Stimulated activated effector memory CD8-positive, alpha-beta T cell treated with anti-CD3 and anti-CD28 coated beads, Interleukin-12 subunit alpha, Interleukin-12 subunit beta, amount 100 ng/mL, for 72 hours (primary cell): Measurements from ENCODE around the gene TMEM238L.
"Not testable (repeated sequence)": the region's sequence is repeated elsewhere in the genome, so short reads cannot be mapped to it uniquely, and the experiment has no call there.

Experiments
- ATAC-seq: fragments of 150-1000 bp; cut with Tn5 transposase; 2 replicates; pipeline ENCODE4 v1.10.0; 2021
- DNase-seq, 2 donors: peaks; one replicate each; pipeline ENCODE4 v3.0.0; 2021 to 2022; ENCODE audit warnings: low spot score in 2 of 2
- H3K27ac Mint-ChIP-seq: one replicate; pipeline ENCODE4 v1.8.0; 2022; ENCODE audit warnings: mild to moderate bottlenecking, mixed read lengths
- H3K36me3 Mint-ChIP-seq: one replicate; pipeline ENCODE4 v1.8.0; 2022; ENCODE audit warnings: mild to moderate bottlenecking, mixed read lengths
- H3K4me1 Mint-ChIP-seq: one replicate; pipeline ENCODE4 v1.8.0; 2022; ENCODE audit warnings: mixed read lengths
- H3K4me3 Mint-ChIP-seq: one replicate; pipeline ENCODE4 v1.8.0; 2022; ENCODE audit warnings: mild to moderate bottlenecking, mixed read lengths
- H3K9me3 Mint-ChIP-seq: one replicate; pipeline ENCODE4 v1.8.0; 2022; ENCODE audit warnings: mixed read lengths

TMEM238L gene, protein sequence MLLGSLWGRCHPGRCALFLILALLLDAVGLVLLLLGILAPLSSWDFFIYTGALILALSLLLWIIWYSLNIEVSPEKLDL

DNA sequence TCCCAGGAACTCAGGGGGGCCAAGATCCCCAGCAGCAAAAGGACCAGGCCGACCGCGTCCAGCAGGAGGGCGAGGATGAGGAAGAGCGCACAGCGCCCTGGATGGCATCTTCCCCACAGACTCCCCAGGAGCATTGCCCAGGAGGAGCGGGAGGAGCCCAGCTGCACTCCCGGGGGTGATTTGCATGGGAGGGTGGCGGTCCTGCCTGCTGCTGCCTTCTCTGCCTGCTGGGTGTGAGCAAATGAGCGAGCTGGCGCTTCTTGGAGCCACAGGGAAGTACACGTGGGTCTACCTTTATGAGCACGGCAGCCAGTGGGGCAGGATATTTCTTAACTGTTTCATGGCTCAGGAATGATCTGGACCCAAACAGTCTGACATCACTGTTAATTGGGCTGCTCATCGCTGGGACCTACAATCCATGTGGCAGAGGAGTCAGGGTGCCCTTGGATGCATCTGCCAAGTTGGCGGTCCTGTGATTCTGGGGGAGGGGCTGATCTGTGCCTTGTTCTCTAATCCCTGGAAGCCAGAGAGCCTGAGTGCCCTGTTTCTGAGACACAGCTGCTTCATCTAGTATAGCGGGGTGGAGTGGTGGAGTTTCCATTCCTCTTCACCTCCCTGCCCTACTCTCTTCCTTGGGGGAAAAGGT is at the start of gene TMEM238L:
Gene TMEM238L, minus strand, starts transcription at position 270 of the 646 bp plus-strand sequence. Its CDS starts 136 bp downstream, at position 134.
- H3K4me3 Mint-ChIP-seq = no peak within 1 kb of the TSS
- ATAC-seq = no peak
- no peak within 1 kb of the TSS for H3K27ac Mint-ChIP-seq
- no peak for DNase-seq
- H3K36me3 Mint-ChIP-seq = no peaks in the 10 kb centered on the region
- no peaks in the 10 kb centered on the region for H3K9me3 Mint-ChIP-seq
- H3K4me1 Mint-ChIP-seq = no peaks in the 10 kb centered on the region

DNA sequence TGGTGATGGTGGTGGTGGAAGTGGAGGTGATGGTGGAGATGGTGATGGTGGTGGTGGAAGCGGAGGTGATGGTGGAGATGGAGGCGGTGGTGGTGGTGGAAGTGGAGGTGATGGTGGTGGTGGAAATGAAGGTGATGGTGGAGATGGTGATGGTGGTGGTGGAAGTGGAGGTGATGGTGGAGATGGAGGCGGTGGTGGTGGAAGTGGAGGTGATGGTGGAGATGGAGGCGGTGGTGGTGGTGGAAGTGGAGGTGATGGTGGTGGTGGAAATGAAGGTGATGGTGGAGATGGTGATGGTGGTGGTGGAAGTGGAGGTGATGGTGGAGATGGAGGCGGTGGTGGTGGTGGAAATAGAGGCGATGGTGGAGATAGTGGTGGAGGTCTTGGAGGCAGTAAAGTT is 42.7 kb upstream of the TMEM238L start:
- not testable (repeated sequence) for H3K27ac Mint-ChIP-seq, H3K9me3 Mint-ChIP-seq, H3K4me3 Mint-ChIP-seq, H3K36me3 Mint-ChIP-seq, ATAC-seq, DNase-seq
- H3K4me1 Mint-ChIP-seq = peaks cover 15% of the 10 kb centered on the region

DNA sequence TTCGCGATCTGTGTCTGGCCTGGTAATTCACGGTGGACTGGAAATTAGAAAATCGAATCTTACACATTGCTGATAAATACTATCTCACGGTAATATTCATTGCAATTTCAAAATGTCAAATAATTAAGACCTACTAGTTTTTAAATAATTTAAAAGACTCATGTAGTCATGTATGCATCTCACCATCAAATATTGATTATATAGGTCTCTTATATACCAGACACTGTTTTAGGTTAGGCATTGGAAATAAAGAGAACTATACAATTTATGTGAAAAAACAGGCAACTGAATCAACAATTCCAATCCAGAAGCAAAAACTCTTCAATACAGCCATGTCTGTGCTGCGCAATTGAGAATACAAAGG is 41.5 kb upstream of the TMEM238L start:
- Mint-ChIP-seq H3K4me1 (peaks cover 15% of the 10 kb centered on the region), H3K4me3 (peak overlapping the region; percentile 62), H3K9me3 (no peaks in the 10 kb centered on the region), H3K27ac (no peak overlapping the region), H3K36me3 (no peaks in the 10 kb centered on the region)
- DNase-seq (no peak), ATAC-seq (no peak)

DNA sequence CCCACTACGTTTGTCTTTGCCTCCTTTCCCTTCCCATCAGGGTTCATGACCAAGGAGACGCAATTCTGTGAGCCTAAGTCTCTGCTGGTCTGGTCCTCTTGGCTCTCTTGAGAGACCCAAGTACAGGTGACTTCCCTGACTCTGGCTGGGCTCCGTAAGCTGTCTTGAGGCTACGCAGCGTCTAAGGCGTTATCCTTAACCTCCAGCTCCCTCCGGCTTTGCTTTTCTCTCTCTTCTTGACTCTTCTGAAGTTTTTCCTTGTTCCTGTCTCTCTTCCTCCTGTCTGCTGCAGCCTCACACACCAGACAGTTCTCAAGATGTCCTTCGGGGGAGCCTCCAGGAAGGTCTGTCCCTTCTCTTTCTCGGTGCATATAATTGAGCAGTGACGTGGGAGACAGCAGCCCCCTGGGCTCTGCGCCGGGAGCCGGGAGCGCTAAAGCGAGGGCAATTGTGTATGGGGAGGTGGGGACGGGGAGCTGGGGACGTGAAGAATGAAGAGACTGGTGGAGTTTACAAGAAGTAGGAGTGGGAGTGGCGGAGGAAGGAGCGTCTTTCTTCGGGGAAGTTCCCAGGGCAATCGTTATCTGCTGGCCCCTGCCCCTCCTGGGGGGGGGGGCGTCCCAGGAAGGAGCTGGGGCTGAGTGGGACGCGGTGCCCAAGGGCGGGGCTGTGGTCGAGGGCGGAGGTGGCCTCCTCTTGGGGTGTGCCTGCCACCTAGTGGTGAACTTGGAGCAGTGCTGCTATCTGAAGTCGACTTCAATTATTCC is 40.9 kb upstream of the TMEM238L start:
- Mint-ChIP-seq H3K9me3 (no peaks in the 10 kb centered on the region), H3K4me3 (peak overlapping the region; percentile 62), H3K4me1 (peaks cover 15% of the 10 kb centered on the region), H3K27ac (no peak overlapping the region), H3K36me3 (no peaks in the 10 kb centered on the region)
- peak; percentile 81 for ATAC-seq
- peak; percentile 33 to 67 for DNase-seq

DNA sequence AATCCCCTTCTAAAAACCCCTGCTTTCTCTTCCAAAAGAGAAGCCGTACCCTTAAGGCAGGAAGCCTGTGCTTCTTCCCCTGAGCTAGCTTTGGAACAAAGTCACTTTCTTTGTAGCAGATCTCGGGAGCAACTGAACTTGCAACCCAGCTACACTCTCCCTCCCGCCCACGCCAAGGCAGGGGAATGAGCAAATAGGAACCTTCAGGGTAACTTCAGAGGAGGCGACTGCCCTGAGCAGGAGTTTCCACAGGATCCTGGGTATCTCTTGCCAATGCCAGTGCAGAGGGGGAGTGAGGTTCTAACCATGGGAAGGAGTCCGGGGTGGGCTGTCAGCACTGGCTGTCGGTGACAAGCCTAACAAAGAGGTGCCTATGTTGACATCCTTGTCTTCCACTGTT is 39.9 kb upstream of the TMEM238L start:
- Mint-ChIP-seq H3K27ac (no peak overlapping the region), H3K4me3 (no peak overlapping the region), H3K9me3 (no peaks in the 10 kb centered on the region), H3K36me3 (no peaks in the 10 kb centered on the region), H3K4me1 (peaks cover 15% of the 10 kb centered on the region)
- DNase-seq = no peak
- ATAC-seq = peak; percentile 5

DNA sequence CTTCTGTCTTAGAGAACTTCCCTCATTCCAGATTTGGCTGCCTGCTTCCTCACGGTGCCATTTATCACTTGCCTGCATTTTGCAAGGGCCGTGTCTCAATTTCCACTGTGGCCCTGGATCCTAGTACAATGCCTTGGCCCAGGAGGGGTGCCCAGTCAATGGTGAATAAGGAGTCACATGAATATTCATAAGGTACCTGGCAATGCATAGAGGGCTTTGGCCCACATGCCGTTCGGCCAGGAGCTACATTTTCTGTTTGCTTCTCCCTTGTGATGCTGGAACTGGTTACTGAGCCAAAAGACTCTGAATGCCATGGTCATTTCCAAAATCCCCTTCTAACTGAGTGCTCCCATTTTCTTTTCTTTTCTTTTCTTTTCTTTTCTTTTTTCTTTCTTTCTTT is 38.8 kb upstream of the TMEM238L start:
- Mint-ChIP-seq H3K4me3 (no peak overlapping the region), H3K36me3 (no peaks in the 10 kb centered on the region), H3K4me1 (peaks cover 15% of the 10 kb centered on the region), H3K9me3 (no peaks in the 10 kb centered on the region), H3K27ac (no peak overlapping the region)
- ATAC-seq = no peak
- DNase-seq = no peak

DNA sequence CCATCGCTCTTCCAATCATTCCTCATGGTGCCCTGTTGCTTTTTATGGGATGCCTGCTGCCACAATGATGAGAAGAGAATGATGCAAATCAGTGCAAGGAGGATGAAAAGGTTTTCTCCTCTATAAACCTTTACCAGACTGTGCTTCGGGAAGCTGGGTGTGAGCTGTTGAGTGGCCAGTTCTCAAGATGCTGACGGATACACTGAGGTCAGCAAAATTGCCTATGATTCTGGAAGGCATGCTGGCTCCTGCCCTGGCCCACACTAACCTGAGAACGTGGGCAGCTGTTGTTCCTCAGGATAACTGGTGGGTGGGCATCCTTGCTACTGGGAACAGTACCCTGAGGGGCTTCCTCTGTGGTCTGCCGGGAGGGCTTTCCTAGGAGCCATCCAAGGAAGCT is 34.8 kb upstream of the TMEM238L start:
- Mint-ChIP-seq H3K27ac (no peak overlapping the region), H3K4me3 (no peak overlapping the region), H3K4me1 (peaks cover 1% of the 10 kb centered on the region), H3K9me3 (no peaks in the 10 kb centered on the region), H3K36me3 (no peaks in the 10 kb centered on the region)
- no peak for ATAC-seq
- no peak for DNase-seq

DNA sequence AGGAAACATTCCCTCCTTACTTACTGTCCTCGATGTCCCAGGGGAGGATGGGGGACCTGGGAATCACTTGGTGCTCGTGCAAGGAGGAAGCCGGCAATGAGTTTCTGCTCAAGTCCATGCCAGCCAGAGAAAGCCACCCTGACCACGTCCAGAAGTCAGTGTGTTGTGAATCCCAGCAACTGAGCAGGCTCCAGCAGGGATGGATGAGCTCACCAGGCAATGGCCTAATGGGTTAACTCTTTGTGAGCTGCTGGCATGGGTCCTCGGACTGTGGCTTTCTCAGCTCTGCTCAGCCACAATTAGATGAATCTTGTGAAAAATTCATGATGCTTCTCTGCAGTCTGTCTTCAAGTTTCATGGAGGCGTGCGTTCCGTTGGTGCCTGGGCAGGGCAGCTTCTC is 34.0 kb upstream of the TMEM238L start, which contains the start of gene PIRT:
Gene PIRT, minus strand, starts transcription at position 167 of the 400 bp plus-strand sequence. CDS start 12,442 bp downstream, outside the sequence.
- Mint-ChIP-seq H3K4me1 (no peaks in the 10 kb centered on the region), H3K36me3 (no peaks in the 10 kb centered on the region), H3K4me3 (no peak within 1 kb of the TSS), H3K27ac (no peak within 1 kb of the TSS), H3K9me3 (no peaks in the 10 kb centered on the region)
- ATAC-seq (no peak), DNase-seq (no peak)

DNA sequence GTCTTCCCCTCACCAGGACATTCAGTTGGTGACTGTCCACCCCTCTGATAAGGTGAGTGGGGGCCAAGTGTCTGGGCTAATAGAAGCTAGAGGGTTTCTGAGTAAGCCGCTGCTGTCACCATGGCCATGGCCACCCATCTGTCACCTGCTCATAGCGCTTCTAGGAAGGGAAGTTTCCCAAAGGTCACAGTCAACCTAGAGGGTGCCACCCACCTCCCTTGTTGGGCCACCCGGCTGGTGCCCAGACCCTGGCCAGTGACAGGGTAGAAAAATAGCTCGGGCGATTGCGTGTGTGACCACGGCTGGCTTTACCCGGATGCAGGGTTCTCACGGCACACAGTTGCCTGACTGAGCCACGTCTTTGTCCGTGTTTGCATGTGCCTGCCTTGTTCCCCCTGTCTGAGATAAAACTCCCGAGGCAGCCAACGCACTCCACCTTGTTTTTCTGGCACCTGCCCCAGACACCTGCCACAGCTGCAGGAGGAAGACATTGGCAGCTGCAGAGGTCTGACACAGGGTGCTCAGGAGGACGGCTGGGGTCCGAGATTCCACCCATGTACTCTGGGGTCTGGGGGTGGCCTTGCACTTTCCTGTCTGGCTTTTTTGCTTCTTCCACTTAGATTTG is 33.2 kb upstream of the TMEM238L start:
- H3K36me3 Mint-ChIP-seq = no peaks in the 10 kb centered on the region
- no peaks in the 10 kb centered on the region for H3K9me3 Mint-ChIP-seq
- no peaks in the 10 kb centered on the region for H3K4me1 Mint-ChIP-seq
- no peak overlapping the region for H3K4me3 Mint-ChIP-seq
- H3K27ac Mint-ChIP-seq = no peak overlapping the region
- ATAC-seq = no peak
- no peak for DNase-seq

DNA sequence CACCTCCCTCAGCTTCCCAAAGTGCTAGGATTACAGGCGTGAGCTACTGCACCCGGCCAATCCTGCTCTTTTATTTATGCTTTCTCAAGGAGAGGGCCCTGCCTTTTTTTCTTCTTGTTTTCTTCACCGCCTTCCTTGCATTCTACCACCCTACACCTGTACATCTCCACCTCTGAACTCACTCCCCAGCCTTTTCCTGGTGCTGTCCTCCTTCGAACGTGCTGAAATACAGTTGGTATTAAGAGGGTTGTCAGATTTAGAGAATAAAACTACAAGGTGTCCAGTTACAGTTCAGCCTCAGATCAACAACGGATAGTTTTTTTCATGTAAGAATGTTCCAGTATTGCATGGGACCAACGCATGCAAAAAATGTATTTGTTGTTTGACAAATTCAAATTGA is 32.2 kb upstream of the TMEM238L start:
- no peak for DNase-seq

DNA sequence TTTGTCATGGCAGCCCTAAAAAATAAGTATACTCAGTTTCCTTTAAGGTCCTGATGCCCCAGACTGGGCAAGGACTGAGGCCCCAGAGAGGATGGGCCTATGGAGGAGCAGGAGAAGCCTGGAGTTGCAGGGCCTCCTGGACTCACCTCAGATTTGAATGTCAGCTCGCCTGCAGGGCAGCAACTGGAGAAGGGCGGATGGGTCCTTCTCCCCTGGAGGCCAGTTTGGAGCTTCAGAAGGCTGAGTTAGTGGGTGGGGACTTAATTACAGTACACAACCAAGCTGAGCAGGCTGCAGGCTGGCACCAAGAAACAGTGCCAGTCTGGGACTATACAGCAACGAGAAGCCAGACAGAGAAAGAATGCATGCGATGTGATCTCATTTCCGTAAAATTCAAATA is 27.8 kb upstream of the TMEM238L start:
- Mint-ChIP-seq H3K4me3 (no peak overlapping the region), H3K4me1 (no peaks in the 10 kb centered on the region), H3K27ac (no peak overlapping the region), H3K9me3 (no peaks in the 10 kb centered on the region), H3K36me3 (no peaks in the 10 kb centered on the region)
- ATAC-seq = peak; percentile 14
- no peak for DNase-seq

More for the DNA sequence above, 32.2 kb upstream of the TMEM238L start:
- ATAC-seq = no peak
- Mint-ChIP-seq H3K4me1 (no peaks in the 10 kb centered on the region), H3K27ac (no peak overlapping the region), H3K9me3 (no peaks in the 10 kb centered on the region), H3K36me3 (no peaks in the 10 kb centered on the region), H3K4me3 (no peak overlapping the region)

DNA sequence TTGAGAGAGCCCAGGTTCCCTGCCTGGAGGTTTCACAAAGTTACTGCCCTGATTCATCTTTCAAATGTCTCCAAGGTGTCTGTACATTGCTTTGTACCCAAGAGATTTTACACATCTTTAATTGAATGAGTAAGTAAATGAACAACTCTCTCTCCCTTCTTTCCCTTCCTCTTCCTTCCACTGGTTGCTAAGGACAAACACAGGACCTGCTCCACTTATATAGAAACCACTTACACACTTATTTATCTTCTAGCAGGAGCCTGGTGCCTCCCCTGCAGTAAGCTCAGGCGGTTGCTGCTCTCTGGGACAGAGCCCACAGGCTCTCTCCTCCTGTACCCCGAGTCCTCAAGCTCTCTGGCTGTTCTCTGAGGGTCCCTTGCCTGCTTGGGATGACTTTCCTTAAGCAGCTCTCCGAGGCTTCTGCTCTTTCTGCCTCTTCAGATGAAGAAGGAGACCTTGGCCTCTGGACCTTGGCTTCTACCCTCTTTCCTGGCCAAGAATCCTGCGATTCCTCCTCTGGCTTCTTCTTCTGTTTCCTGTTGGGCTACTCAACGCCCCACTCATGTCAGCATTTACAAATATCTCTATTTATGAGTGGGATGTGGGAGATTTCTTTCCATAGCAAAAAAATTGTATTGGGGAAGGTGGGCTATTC is 24.1 kb upstream of the TMEM238L start:
- no peak overlapping the region for H3K27ac Mint-ChIP-seq
- no peak overlapping the region for H3K4me3 Mint-ChIP-seq
- no peak for ATAC-seq
- H3K9me3 Mint-ChIP-seq = no peaks in the 10 kb centered on the region
- no peaks in the 10 kb centered on the region for H3K36me3 Mint-ChIP-seq
- no peak for DNase-seq
- no peaks in the 10 kb centered on the region for H3K4me1 Mint-ChIP-seq

DNA sequence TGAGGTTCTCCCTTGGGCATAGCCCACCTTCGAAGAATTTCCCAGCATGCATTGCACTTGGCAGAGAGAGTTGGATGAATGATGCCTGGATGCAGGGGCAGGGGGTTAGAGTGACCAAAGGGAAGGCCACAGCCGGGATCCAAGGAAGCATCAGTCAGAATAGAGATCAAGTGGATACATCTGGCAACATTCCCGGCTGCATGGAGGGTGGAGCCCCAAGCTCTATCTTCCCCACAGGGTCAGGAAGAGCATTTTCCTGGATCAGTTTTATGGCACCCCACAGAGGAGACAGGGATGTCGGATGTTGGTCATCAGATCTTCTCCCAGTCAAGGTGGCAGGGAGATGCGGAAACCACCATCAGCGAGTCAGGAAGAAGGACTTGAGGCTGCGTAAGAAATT is 21.0 kb upstream of the TMEM238L start:
- H3K27ac Mint-ChIP-seq = no peak overlapping the region
- no peak for DNase-seq
- no peaks in the 10 kb centered on the region for H3K36me3 Mint-ChIP-seq
- no peak for ATAC-seq
- H3K4me1 Mint-ChIP-seq = no peaks in the 10 kb centered on the region
- H3K9me3 Mint-ChIP-seq = no peaks in the 10 kb centered on the region
- no peak overlapping the region for H3K4me3 Mint-ChIP-seq

DNA sequence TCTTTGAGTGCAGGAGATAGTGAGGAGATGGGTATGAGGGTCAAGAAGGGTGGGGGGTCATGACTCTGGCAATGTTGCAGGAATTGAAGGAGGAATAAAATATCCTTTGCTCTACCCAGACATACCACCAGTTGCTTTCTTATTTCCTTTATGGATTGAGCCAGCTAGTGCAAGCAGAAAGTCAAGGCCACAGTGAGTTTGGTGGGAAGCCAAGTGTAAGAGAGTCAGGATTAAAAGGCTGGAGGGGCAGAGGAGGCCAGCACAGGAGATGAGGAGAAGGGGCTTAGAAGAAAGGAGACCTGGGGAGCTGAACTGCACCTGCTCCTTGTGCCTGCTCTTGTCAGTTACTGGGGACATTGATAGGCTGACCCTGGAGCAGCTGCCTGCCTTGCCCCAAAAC is 17.9 kb upstream of the TMEM238L start:
- no peaks in the 10 kb centered on the region for H3K36me3 Mint-ChIP-seq
- DNase-seq (no peak), ATAC-seq (no peak)
- no peaks in the 10 kb centered on the region for H3K9me3 Mint-ChIP-seq
- H3K27ac Mint-ChIP-seq = no peak overlapping the region
- H3K4me3 Mint-ChIP-seq = no peak overlapping the region
- no peaks in the 10 kb centered on the region for H3K4me1 Mint-ChIP-seq

DNA sequence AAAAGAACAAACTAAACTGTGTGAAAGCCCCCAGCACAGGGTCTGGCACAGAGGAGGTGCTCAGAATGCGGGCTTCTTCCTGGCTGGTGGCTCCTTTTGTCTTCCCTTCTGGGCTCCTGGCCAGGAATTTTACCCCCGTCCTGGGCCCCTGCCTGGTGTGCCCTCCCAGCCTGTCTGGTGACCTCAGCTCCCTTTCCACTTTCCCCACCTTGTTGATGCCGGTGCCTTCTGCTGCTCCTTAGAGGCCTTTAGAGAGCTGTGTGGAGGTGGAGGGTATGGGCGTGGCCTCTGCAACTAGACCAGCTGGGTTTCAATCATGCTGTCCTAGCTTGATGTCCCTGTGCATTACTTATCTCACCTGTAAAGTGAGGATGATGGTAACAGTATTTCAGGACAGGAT is 17.2 kb upstream of the TMEM238L start:
- no peak for DNase-seq
- Mint-ChIP-seq H3K4me3 (no peak overlapping the region), H3K4me1 (no peaks in the 10 kb centered on the region), H3K9me3 (no peaks in the 10 kb centered on the region), H3K27ac (no peak overlapping the region), H3K36me3 (no peaks in the 10 kb centered on the region)
- no peak for ATAC-seq
